Measurements from ENCODE around the gene TNRC18.

Gene TNRC18

GRCh38 chr7:5429253-5429856 is 5.7 kb upstream of the TNRC18 start:
- no peak for ATAC-seq (replicated peaks)
- Mint-ChIP-seq H3K4me3 (peak overlapping the region; percentile 12 to 35), H3K9me3 (peaks cover 2 to 4% of the 10 kb centered on the region in 2 donors), H3K36me3 (peaks cover 2 to 7% of the 10 kb centered on the region in 2 donors), H3K4me1 (peaks cover 27 to 57% of the 10 kb centered on the region in 2 donors), H3K27me3 (peaks cover 65 to 92% of the 10 kb centered on the region in 2 donors), H3K27ac (peak overlapping the region; percentile 82)
- no peak for DNase-seq

GRCh38 chr7:5428478-5429252 is 5.0 kb upstream of the TNRC18 start:
- Mint-ChIP-seq H3K4me3 (peak overlapping the region; percentile 46 to 75), H3K27me3 (peaks cover 65 to 92% of the 10 kb centered on the region in 2 donors), H3K9me3 (peaks cover 2 to 4% of the 10 kb centered on the region in 2 donors), H3K36me3 (peaks cover 2 to 7% of the 10 kb centered on the region in 2 donors), H3K4me1 (peaks cover 29 to 60% of the 10 kb centered on the region in 2 donors), H3K27ac (peak overlapping the region; percentile 82)
- ATAC-seq (replicated peaks) = no peak
- no peak for DNase-seq

- Mint-ChIP-seq H3K4me1 (peaks cover 31 to 68% of the 10 kb centered on the region in 2 donors), H3K27ac (peak overlapping the region; percentile 88), H3K27me3 (peaks cover 44 to 76% of the 10 kb centered on the region in 2 donors), H3K9me3 (no peaks in the 10 kb centered on the region), H3K4me3 (peak overlapping the region in 1 of 2 donors; percentile 73), H3K36me3 (peaks cover 0 to 2% of the 10 kb centered on the region in 2 donors)
- DNase-seq (no peak), ATAC-seq (replicated peaks) (no peak)
Observed at GRCh38 chr7:5426226-5426475, 2.5 kb upstream of the TNRC18 start.

GRCh38 chr7:5425507-5426225 is 2.0 kb upstream of the TNRC18 start:
- Mint-ChIP-seq H3K4me3 (peak overlapping the region; percentile 73 to 91), H3K27me3 (peaks cover 46 to 75% of the 10 kb centered on the region in 2 donors), H3K27ac (peak overlapping the region; percentile 88), H3K9me3 (no peaks in the 10 kb centered on the region), H3K4me1 (peaks cover 33 to 70% of the 10 kb centered on the region in 2 donors), H3K36me3 (peaks cover 0 to 2% of the 10 kb centered on the region in 2 donors)
- ATAC-seq (replicated peaks) (no peak), DNase-seq (no peak)

- DNase-seq (no peak), ATAC-seq (replicated peaks) (no peak)
- Mint-ChIP-seq H3K4me1 (peaks cover 35 to 76% of the 10 kb centered on the region in 2 donors), H3K4me3 (peak overlapping the region; percentile 82 to 91), H3K27ac (peak overlapping the region; percentile 88), H3K9me3 (no peaks in the 10 kb centered on the region), H3K27me3 (peaks cover 45 to 75% of the 10 kb centered on the region in 2 donors), H3K36me3 (peaks cover 0 to 2% of the 10 kb centered on the region in 2 donors)
Observed at GRCh38 chr7:5424749-5425506, 1.3 kb upstream of the TNRC18 start.

- Mint-ChIP-seq H3K27me3 (peaks cover 46 to 75% of the 10 kb centered on the region in 2 donors), H3K4me1 (peaks cover 33 to 76% of the 10 kb centered on the region in 2 donors), H3K27ac (peak overlapping the region; percentile 90), H3K4me3 (peak overlapping the region; percentile 82 to 91), H3K36me3 (no peaks in the 10 kb centered on the region), H3K9me3 (no peaks in the 10 kb centered on the region)
- ATAC-seq (replicated peaks) = peak; percentile 51 to 56
- DNase-seq = no peak
Observed at GRCh38 chr7:5423976-5424748, 528 bp upstream of the TNRC18 start.

GRCh38 chr7:5422396-5423305 is 983 bp downstream of the TNRC18 start:
- DNase-seq (no peak), ATAC-seq (replicated peaks) (no peak)
- H3K4me1 Mint-ChIP-seq = peaks cover 36 to 71% of the 10 kb centered on the region in 2 donors
- no peak overlapping the region for H3K27ac Mint-ChIP-seq
- H3K4me3 Mint-ChIP-seq = peak overlapping the region; percentile 72 to 82
- no peaks in the 10 kb centered on the region for H3K9me3 Mint-ChIP-seq
- H3K27me3 Mint-ChIP-seq = peaks cover 57 to 76% of the 10 kb centered on the region in 2 donors
- H3K36me3 Mint-ChIP-seq = no peaks in the 10 kb centered on the region

GRCh38 chr7:5421714-5422395 is 1.8 kb downstream of the TNRC18 start:
- H3K36me3 Mint-ChIP-seq = no peaks in the 10 kb centered on the region
- peak overlapping the region; percentile 72 to 82 for H3K4me3 Mint-ChIP-seq
- peaks cover 33 to 63% of the 10 kb centered on the region in 2 donors for H3K4me1 Mint-ChIP-seq
- no peak overlapping the region for H3K27ac Mint-ChIP-seq
- no peak for ATAC-seq (replicated peaks)
- DNase-seq = no peak
- peaks cover 57 to 74% of the 10 kb centered on the region in 2 donors for H3K27me3 Mint-ChIP-seq
- no peaks in the 10 kb centered on the region for H3K9me3 Mint-ChIP-seq

- H3K36me3 Mint-ChIP-seq = no peaks in the 10 kb centered on the region
- H3K27ac Mint-ChIP-seq = peak overlapping the region; percentile 89
- DNase-seq (no peak), ATAC-seq (replicated peaks) (peak; percentile 8 to 17)
- H3K4me1 Mint-ChIP-seq = peaks cover 33 to 55% of the 10 kb centered on the region in 2 donors
- H3K9me3 Mint-ChIP-seq = no peaks in the 10 kb centered on the region
- H3K27me3 Mint-ChIP-seq = peaks cover 57 to 74% of the 10 kb centered on the region in 2 donors
- peak overlapping the region; percentile 82 for H3K4me3 Mint-ChIP-seq
Observed at GRCh38 chr7:5420881-5421713, 2.5 kb downstream of the TNRC18 start.

GRCh38 chr7:5420067-5420880 is 3.4 kb downstream of the TNRC18 start:
- no peaks in the 10 kb centered on the region for H3K9me3 Mint-ChIP-seq
- peaks cover 49 to 74% of the 10 kb centered on the region in 2 donors for H3K27me3 Mint-ChIP-seq
- DNase-seq = no peak
- H3K27ac Mint-ChIP-seq = peak overlapping the region; percentile 89
- ATAC-seq (replicated peaks) = peak; percentile 23 to 32
- peaks cover 27 to 47% of the 10 kb centered on the region in 2 donors for H3K4me1 Mint-ChIP-seq
- peak overlapping the region; percentile 82 for H3K4me3 Mint-ChIP-seq
- no peaks in the 10 kb centered on the region for H3K36me3 Mint-ChIP-seq

GRCh38 chr7:5419539-5420066 is 4.0 kb downstream of the TNRC18 start:
- peaks cover 48 to 75% of the 10 kb centered on the region in 2 donors for H3K27me3 Mint-ChIP-seq
- no peaks in the 10 kb centered on the region for H3K36me3 Mint-ChIP-seq
- H3K4me1 Mint-ChIP-seq = peaks cover 24 to 41% of the 10 kb centered on the region in 2 donors
- H3K9me3 Mint-ChIP-seq = no peaks in the 10 kb centered on the region
- DNase-seq = no peak
- no peak for ATAC-seq (replicated peaks)
- peak overlapping the region; percentile 71 to 82 for H3K4me3 Mint-ChIP-seq
- H3K27ac Mint-ChIP-seq = peak overlapping the region; percentile 25
